HCT116 (cell line): ENCODE results near the gene KRTAP5-3. TPM values are rescaled to one million over a fixed set of nuclear protein-coding genes. Genes with fewer than 3 reads are reported as not detected.

Experiments used
- ATAC-seq: fragments of 200-7000 bp; cut with Tn5 transposase; 2 replicates; pipeline ENCODE4 v1.9.1; 2020; ENCODE audit warnings: mild to moderate bottlenecking, moderate library complexity
- BruUV-seq: library from RNA; stranded (reverse); fragments of 400-500 nt; replicated peaks from 2 replicates; lab custom pipeline; 2021; lab: Mats Ljungman, UMichigan
- CTCF ChIA-PET: fragments of 300-600 bp; sonication (Branson Sonifier 250); formaldehyde crosslinking; loops from one replicate; lab custom pipeline; 2021; ENCODE audit warnings: antibody characterized with exemption; lab: Charles Lee
- POLR2A ChIA-PET: fragments of 300-600, 350-600 bp; sonication (Branson Sonifier 250); formaldehyde crosslinking; loops from one replicate; lab custom pipeline; 2021; ENCODE audit warnings: antibody characterized with exemption; lab: Charles Lee
- RAD21 ChIA-PET, 2 experiments: fragments of 300-600 bp; sonication (Branson Sonifier 250); formaldehyde crosslinking; loops; one replicate each; lab custom pipeline; 2023; ENCODE audit warnings: low total read pairs in 2 of 2; ENCODE audit not compliant: uncharacterized antibody in 2 of 2, unreplicated experiment in 2 of 2, low non-redundant PET in 1 of 2; lab: Charles Lee
- DNase-seq: peaks from one replicate; pipeline ENCODE4 v3.0.0-alpha.2; 2010; ENCODE audit warnings: low read depth, low spot score
- H2AFZ ChIP-seq: fragments of 200-600 bp; shearing (Covaris generic), sonication (generic); 2 replicates; pipeline ENCODE4 v1.6.1; 2017; ENCODE audit warnings: low read depth, mixed run types, mixed read lengths, antibody characterized with exemption, low read length; ENCODE audit not compliant: poor library complexity, severe bottlenecking
- H3K27ac ChIP-seq: 2 replicates; pipeline ENCODE4 v1.5.1; 2012; ENCODE audit warnings: low read depth, low read length
- H3K27me3 ChIP-seq: fragments of 200-600 bp; sonication (generic); 2 replicates; pipeline ENCODE4 v1.6.1; 2016; ENCODE audit warnings: mixed run types, low read length, mixed read lengths; ENCODE audit not compliant: insufficient read depth
- H3K36me3 ChIP-seq, 2 experiments: fragments of 200-500 bp in 1 of 2; fragments of 200-600 bp in 1 of 2; sonication (Bioruptor generic) in 1 of 2; sonication (generic) in 1 of 2; 2 replicates each; pipeline versions ENCODE4 v1.5.1 to v1.6.1; 2014 to 2016; ENCODE audit warnings: low read length in 2 of 2, inconsistent platforms in 1 of 2, mixed read lengths in 1 of 2, mixed run types in 1 of 2; ENCODE audit not compliant: insufficient read depth in 2 of 2, control insufficient read depth in 1 of 2
- H3K4me1 ChIP-seq, 2 experiments: fragments of 200-600 bp in 1 of 2; sonication (generic) in 1 of 2; 2 replicates each; pipeline versions ENCODE4 v1.5.1 to v1.6.1; 2012 to 2017; ENCODE audit warnings: low read length in 2 of 2, inconsistent platforms in 1 of 2, mild to moderate bottlenecking in 1 of 2, mixed read lengths in 1 of 2, mixed run types in 1 of 2, moderate library complexity in 1 of 2; ENCODE audit not compliant: insufficient read depth in 2 of 2, control insufficient read depth in 1 of 2
- H3K4me2 ChIP-seq: fragments of 200-600 bp; sonication (generic); 2 replicates; pipeline ENCODE4 v1.6.1; 2017; ENCODE audit warnings: mixed run types, low read length, mixed read lengths
- H3K4me3 ChIP-seq, 2 experiments: fragments of 200-600 bp in 1 of 2; sonication (generic) in 1 of 2; replicated peaks in 1 of 2; 2 replicates each; pipeline ENCODE4 v1.5.1; 2011 to 2016; ENCODE audit warnings: low read length in 2 of 2, control low read depth in 1 of 2, low read depth in 1 of 2, mild to moderate bottlenecking in 1 of 2, mixed read lengths in 1 of 2, mixed run types in 1 of 2
- H3K79me2 ChIP-seq: fragments of 200-600 bp; sonication (generic); 2 replicates; pipeline ENCODE4 v1.6.1; 2017; ENCODE audit warnings: mild to moderate bottlenecking, mixed run types, low read length, moderate library complexity, mixed read lengths; ENCODE audit not compliant: insufficient read depth
- H3K9ac ChIP-seq: fragments of 200-600 bp; sonication (generic); 2 replicates; pipeline ENCODE4 v1.6.1; 2016; ENCODE audit warnings: low read length, mixed read lengths
- H3K9me2 ChIP-seq: fragments of 200-600 bp; sonication (generic), shearing (Covaris generic); 2 replicates; pipeline ENCODE4 v1.6.1; 2017; ENCODE audit warnings: mixed run types, mild to moderate bottlenecking, moderate library complexity; ENCODE audit not compliant: insufficient read depth
- H3K9me3 ChIP-seq, 2 experiments: fragments of 200-500 bp in 1 of 2; fragments of 200-600 bp in 1 of 2; sonication (Bioruptor generic) in 1 of 2; sonication (generic) in 1 of 2; 2 replicates each; pipeline ENCODE4 v1.6.1; 2014 to 2017; ENCODE audit warnings: low read length in 2 of 2, mixed read lengths in 2 of 2, inconsistent platforms in 1 of 2, low read depth in 1 of 2, mild to moderate bottlenecking in 1 of 2, mixed run types in 1 of 2, moderate library complexity in 1 of 2; ENCODE audit not compliant: control insufficient read depth in 1 of 2, insufficient read depth in 1 of 2
- H4K20me1 ChIP-seq: fragments of 200-600 bp; sonication (generic), shearing (Covaris generic); 2 replicates; pipeline ENCODE4 v1.6.1; 2017; ENCODE audit warnings: mixed run types, mild to moderate bottlenecking, moderate library complexity; ENCODE audit not compliant: insufficient read depth
- CBX3 ChIP-seq: IDR thresholded peaks from 2 replicates; pipeline ENCODE4 v1.6.1; 2012; ENCODE audit warnings: low read depth
- EGR1 ChIP-seq: IDR thresholded peaks from 2 replicates; pipeline ENCODE4 v1.6.1; 2012; ENCODE audit warnings: low read depth
- JUND ChIP-seq: IDR thresholded peaks from 2 replicates; pipeline ENCODE4 v1.6.1; 2012
- POLR2A ChIP-seq: IDR thresholded peaks from 2 replicates; pipeline ENCODE4 v1.7.0; 2011; ENCODE audit warnings: borderline replicate concordance; ENCODE audit not compliant: insufficient read depth, insufficient read length; ENCODE audit errors: extremely low read depth
- POLR2AphosphoS5 ChIP-seq: IDR thresholded peaks from 2 replicates; pipeline ENCODE4 v1.6.1; 2011; ENCODE audit warnings: mild to moderate bottlenecking, low read depth, low read length, moderate library complexity
- SIN3A ChIP-seq: IDR thresholded peaks from 2 replicates; pipeline ENCODE4 v1.6.1; 2012; ENCODE audit warnings: low read depth
- SP1 ChIP-seq: IDR thresholded peaks from 2 replicates; pipeline ENCODE4 v1.6.1; 2012; ENCODE audit warnings: low read depth
- SRF ChIP-seq: IDR thresholded peaks from 2 replicates; pipeline ENCODE4 v1.6.1; 2012; ENCODE audit warnings: low read depth
- TCF7L2 ChIP-seq: IDR thresholded peaks from 2 replicates; pipeline ENCODE4 v1.7.0; 2011; ENCODE audit warnings: borderline replicate concordance, inconsistent platforms; ENCODE audit not compliant: insufficient read depth, insufficient read length; ENCODE audit errors: extremely low read depth
- ZFX ChIP-seq: fragments of 450-650 bp; IDR thresholded peaks from 2 replicates; pipeline ENCODE4 v1.6.1; 2017
- intact Hi-C: fragments of 100-400 bp; cut with micrococcal nuclease; formaldehyde crosslinking; loops from 2 replicates; pipeline ENCODE4 v1.10.0; 2022
- total RNA-seq: library from RNA; stranded (reverse); gene quantifications from one replicate; pipeline ENCODE4 v1.2.1, GENCODE V29; 2021; ENCODE audit not compliant: unreplicated experiment
- TF ChIP-seq, protein P1 (sequence below), 3 experiments: fragments of 200-600 bp in 1 of 3; sonication (generic) in 1 of 3; IDR thresholded peaks in 2 of 3; conservative IDR thresholded peaks in 1 of 3; 2 replicates each; pipeline ENCODE4 v1.5.1; 2012 to 2017; ENCODE audit warnings: low read depth in 2 of 3, low read length in 2 of 3, antibody characterized with exemption in 1 of 3, borderline replicate concordance in 1 of 3, control low read depth in 1 of 3, mild to moderate bottlenecking in 1 of 3, mixed read lengths in 1 of 3, mixed run types in 1 of 3, moderate library complexity in 1 of 3; ENCODE audit not compliant: insufficient read depth in 1 of 3

KRTAP5-3 gene
- total RNA-seq, 1 experiment from 2014 or later: not detected

DNA sequence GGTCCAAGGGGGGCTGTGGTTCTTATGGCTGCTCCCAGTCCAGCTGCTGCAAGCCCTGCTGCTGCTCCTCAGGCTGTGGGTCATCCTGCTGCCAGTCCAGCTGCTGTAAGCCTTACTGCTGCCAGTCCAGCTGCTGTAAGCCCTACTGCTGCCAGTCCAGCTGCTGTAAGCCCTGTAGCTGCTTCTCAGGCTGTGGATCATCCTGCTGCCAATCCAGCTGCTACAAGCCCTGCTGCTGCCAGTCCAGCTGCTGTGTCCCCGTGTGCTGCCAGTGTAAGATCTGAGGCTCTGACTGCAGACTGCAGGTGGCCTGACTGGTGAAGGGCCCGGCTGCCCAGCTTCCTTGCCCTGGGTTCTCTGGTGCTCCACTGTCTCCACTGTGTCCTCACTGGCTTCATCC is 22.0 kb upstream of the KRTAP5-3 start:
- RAD21 ChIA-PET: interaction anchor here in 1 of 2 experiments (0.6 kb wide), 1 partner anchor 58 kb away, joined by 3 read pairs; the partner anchor contains the start of gene DUSP8
- no peaks in the 10 kb centered on the region for H4K20me1 ChIP-seq
- H3K36me3 ChIP-seq: no peaks in the 10 kb centered on the region
- H3K4me3 ChIP-seq: no peak overlapping the region
- no peaks in the 10 kb centered on the region for H3K9me2 ChIP-seq
- TF ChIP-seq, protein P1, sequence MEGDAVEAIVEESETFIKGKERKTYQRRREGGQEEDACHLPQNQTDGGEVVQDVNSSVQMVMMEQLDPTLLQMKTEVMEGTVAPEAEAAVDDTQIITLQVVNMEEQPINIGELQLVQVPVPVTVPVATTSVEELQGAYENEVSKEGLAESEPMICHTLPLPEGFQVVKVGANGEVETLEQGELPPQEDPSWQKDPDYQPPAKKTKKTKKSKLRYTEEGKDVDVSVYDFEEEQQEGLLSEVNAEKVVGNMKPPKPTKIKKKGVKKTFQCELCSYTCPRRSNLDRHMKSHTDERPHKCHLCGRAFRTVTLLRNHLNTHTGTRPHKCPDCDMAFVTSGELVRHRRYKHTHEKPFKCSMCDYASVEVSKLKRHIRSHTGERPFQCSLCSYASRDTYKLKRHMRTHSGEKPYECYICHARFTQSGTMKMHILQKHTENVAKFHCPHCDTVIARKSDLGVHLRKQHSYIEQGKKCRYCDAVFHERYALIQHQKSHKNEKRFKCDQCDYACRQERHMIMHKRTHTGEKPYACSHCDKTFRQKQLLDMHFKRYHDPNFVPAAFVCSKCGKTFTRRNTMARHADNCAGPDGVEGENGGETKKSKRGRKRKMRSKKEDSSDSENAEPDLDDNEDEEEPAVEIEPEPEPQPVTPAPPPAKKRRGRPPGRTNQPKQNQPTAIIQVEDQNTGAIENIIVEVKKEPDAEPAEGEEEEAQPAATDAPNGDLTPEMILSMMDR (IDR thresholded peaks at IDR 0.05 in 2 of 3, conservative IDR thresholded peaks at IDR 0.05 in 1 of 3; ENCODE audit: borderline replicate concordance in 1 of 3, insufficient read depth in 1 of 3, low read depth in 2 of 3, low read length in 2 of 3): no peak
- TF ChIP-seq EGR1: no peak
- no peak for TF ChIP-seq POLR2A
- TF ChIP-seq TCF7L2: no peak
- no peak for TF ChIP-seq SP1
- TF ChIP-seq POLR2AphosphoS5: no peak
- TF ChIP-seq JUND: no peak
- no peak for TF ChIP-seq SIN3A
- TF ChIP-seq ZFX: no peak
- no peak for TF ChIP-seq CBX3
- TF ChIP-seq SRF: no peak
- CTCF ChIA-PET: interaction anchor here (1.7 kb wide), 1 partner anchor 35 kb away, joined by 5 read pairs; no protein-coding TSS in a partner anchor
- DNase-seq (no peak), ATAC-seq (no peak)
- no peaks in the 10 kb centered on the region for H3K79me2 ChIP-seq
- POLR2A ChIA-PET: no interaction called here
- H3K9me3 ChIP-seq: no peaks in the 10 kb centered on the region
- no peak overlapping the region for H3K9ac ChIP-seq
- intact Hi-C loops: no loop called here
- H3K4me2 ChIP-seq: no peak overlapping the region
- H3K27ac ChIP-seq: no peak overlapping the region
- H3K27me3 ChIP-seq: peaks cover 3% of the 10 kb centered on the region; the same call in 1 of the 2 replicates
- H2AFZ ChIP-seq: no peak overlapping the region
- H3K4me1 ChIP-seq: peaks cover 0 to 6% of the 10 kb centered on the region in 2 experiments; a peak in 1 of 4 replicates
- no TSS peak for BruUV-seq
